Measurements from ENCODE around the gene STIP1.

Gene STIP1

GRCh38 chr11:64198511-64198910 is 12.5 kb downstream of the STIP1 start:
- no peak for DNase-seq (ENCODE audit: low read depth)

GRCh38 chr11:64201543-64201942 is 15.6 kb downstream of the STIP1 start:
- no peak for DNase-seq (ENCODE audit: low read depth)

GRCh38 chr11:64202992-64203391 is 17.0 kb downstream of the STIP1 start:
- no peak for DNase-seq (ENCODE audit: low read depth)

- DNase-seq (ENCODE audit: low read depth): no peak
Observed at GRCh38 chr11:64203421-64204079, 17.6 kb downstream of the STIP1 start.

- no peak for DNase-seq (ENCODE audit: low read depth)
Observed at GRCh38 chr11:64204080-64204440, 18.1 kb downstream of the STIP1 start.

GRCh38 chr11:64204464-64204989 is 18.6 kb downstream of the STIP1 start:
- peak; percentile 65 for DNase-seq (ENCODE audit: low read depth)

GRCh38 chr11:64206457-64207255 is 20.7 kb downstream of the STIP1 start, which contains the start of gene FERMT3:
TSS of gene FERMT3 (plus strand) at chr11:64206721. CDS start at chr11:64207365, 644 bp downstream.
- DNase-seq (ENCODE audit: low read depth): peak; percentile 49

- peak; percentile 74 for DNase-seq (ENCODE audit: low read depth)
Observed at GRCh38 chr11:64207256-64208085, 21.5 kb downstream of the STIP1 start.

GRCh38 chr11:64208086-64208795 is 22.3 kb downstream of the STIP1 start:
- no peak for DNase-seq (ENCODE audit: low read depth)

- no peak for DNase-seq (ENCODE audit: low read depth)
Observed at GRCh38 chr11:64208796-64209562, 23.0 kb downstream of the STIP1 start.

- DNase-seq (ENCODE audit: low read depth): no peak
Observed at GRCh38 chr11:64209563-64209843, 23.5 kb downstream of the STIP1 start.

GRCh38 chr11:64210301-64211020 is 24.5 kb downstream of the STIP1 start:
- DNase-seq (ENCODE audit: low read depth): no peak

GRCh38 chr11:64211181-64211872 is 25.4 kb downstream of the STIP1 start:
- no peak for DNase-seq (ENCODE audit: low read depth)

- no peak for DNase-seq (ENCODE audit: low read depth)
Observed at GRCh38 chr11:64216879-64217278, 30.9 kb downstream of the STIP1 start.

- no peak for DNase-seq (ENCODE audit: low read depth)
Observed at GRCh38 chr11:64218628-64219353, 32.8 kb downstream of the STIP1 start.

- DNase-seq (ENCODE audit: low read depth): no peak
Observed at GRCh38 chr11:64219354-64219684, 33.3 kb downstream of the STIP1 start.

- DNase-seq (ENCODE audit: low read depth): no peak
Observed at GRCh38 chr11:64219755-64220154, 33.8 kb downstream of the STIP1 start.

GRCh38 chr11:64220271-64220670 is 34.3 kb downstream of the STIP1 start:
- no peak for DNase-seq (ENCODE audit: low read depth)

GRCh38 chr11:64220798-64221197 is 34.8 kb downstream of the STIP1 start:
- no peak for DNase-seq (ENCODE audit: low read depth)
